GM23248 (cell line): Measurements from ENCODE around the gene ARL14EPL.

Experiments used
- EZH2 ChIP-seq: fragments of 200-600 bp; sonication (generic); IDR thresholded peaks from 2 replicates; pipeline ENCODE4 v1.6.1; 2018; ENCODE audit warnings: antibody characterized with exemption, mild to moderate bottlenecking; ENCODE audit not compliant: insufficient read depth, poor library complexity, severe bottlenecking
- EZH2phosphoT487 ChIP-seq: fragments of 200-600 bp; sonication (generic); IDR thresholded peaks from 2 replicates; pipeline ENCODE4 v1.6.1; 2018; ENCODE audit warnings: antibody characterized with exemption, moderate library complexity, mild to moderate bottlenecking, low read depth; ENCODE audit not compliant: insufficient read depth

DNA sequence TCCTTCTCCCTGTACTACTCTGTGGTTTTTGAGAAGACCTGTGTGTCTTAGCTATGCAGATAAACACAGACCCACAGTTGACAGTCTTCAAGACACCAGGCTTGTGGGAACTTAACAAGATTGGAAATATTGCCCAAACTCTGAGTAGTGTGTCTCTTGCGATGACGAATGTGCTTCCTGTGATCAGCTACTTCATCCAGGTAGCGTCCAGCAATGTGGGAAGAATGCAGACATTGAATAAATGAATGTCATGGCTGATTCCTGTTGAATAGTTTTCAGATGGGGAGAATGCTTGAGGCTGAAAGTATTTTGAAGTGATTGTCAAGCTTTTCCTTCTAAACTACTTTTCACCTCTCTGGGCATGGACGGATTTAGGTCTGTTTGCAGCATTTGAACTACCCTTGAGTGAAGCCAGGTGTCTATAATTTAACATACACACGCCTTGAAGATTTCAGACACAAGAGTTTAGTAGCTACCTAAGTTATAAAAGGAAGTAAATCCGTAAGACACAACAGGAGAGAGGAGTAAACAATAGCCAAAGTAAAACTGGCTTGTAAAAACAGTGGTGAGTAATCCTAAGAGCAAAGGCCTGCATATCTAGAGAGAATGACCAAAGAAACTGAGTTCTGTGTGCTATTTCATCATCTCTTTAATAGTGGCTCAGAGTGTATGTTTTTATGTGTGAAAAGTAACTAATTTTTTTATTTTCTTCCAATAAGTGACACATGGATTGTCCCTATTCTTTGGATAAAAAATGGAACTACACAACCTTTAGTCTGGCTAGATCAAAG lies 30.0 kb upstream of the ARL14EPL start:
- TF ChIP-seq EZH2, result no peak
- no peak for TF ChIP-seq EZH2phosphoT487
